Aortic smooth muscle cell (primary cell): Measurements from ENCODE around the gene RBM45. TPM values are rescaled to one million over a fixed set of nuclear protein-coding genes. Genes with fewer than 3 reads are reported as not detected.

Source experiments
- total RNA-seq: library from RNA; depleted of rRNA; stranded (reverse); fragments of >200 nt; gene quantifications from 2 replicates; pipeline ENCODE4 v1.2.3, GENCODE V29; 2014

The RBM45 gene
- 18.4 and 20.4 TPM in 2 replicates for total RNA-seq

GRCh38 chr2:178112202-178113152 lies at the start of gene RBM45:
Gene RBM45 (plus strand): TSS chr2:178112437. CDS start chr2:178112547, 110 bp downstream.

GRCh38 chr2:178072383-178073301 lies 39.6 kb upstream of the RBM45 start, which contains the start of gene PDE11A:
Gene PDE11A (minus strand): TSS chr2:178072777. CDS start chr2:178072437, 340 bp downstream.

Other genes starting within 250 kb of the RBM45 start
- gene PDE11A, start 39.7 kb upstream of the RBM45 start, total RNA-seq: under 0.01 and 0.13 TPM in 2 replicates
- 0.53 and 0.56 TPM in 2 replicates for gene OSBPL6, start 82.1 kb downstream of the RBM45 start, total RNA-seq